ENCODE measurements around the gene MPLKIP.

- no peak for TF ChIP-seq CTCF (IDR thresholded peaks at IDR 0.05; ENCODE audit: low read depth, low read length, poor library complexity, severe bottlenecking)
- TF ChIP-seq EZH2phosphoT487 (IDR thresholded peaks at IDR 0.05; ENCODE audit: borderline replicate concordance, low read length): no peak
Observed at GRCh38 chr7:40092182-40092581, 42.2 kb downstream of the MPLKIP start.
